Tibial nerve (tissue), 3 donors: Measurements from ENCODE around the gene MEGF8.
"Not testable (repeated sequence)": the region's sequence is repeated elsewhere in the genome, so short reads cannot be mapped to it uniquely, and the experiment has no call there.

Experiments used
- CTCF ChIP-seq, 5 experiments: fragments of 200-600 bp in 3 of 5; fragments of 450-650 bp in 2 of 5; sonication (generic) in 3 of 5; IDR thresholded peaks; one replicate each; pipeline ENCODE4 v1.5.1; 2016 to 2019; ENCODE audit warnings: antibody characterized with exemption in 5 of 5, mild to moderate bottlenecking in 3 of 5, moderate library complexity in 2 of 5
- POLR2A ChIP-seq, 2 donors: fragments of 450-650 bp; IDR thresholded peaks; one replicate each; pipeline ENCODE4 v1.6.1; 2017; ENCODE audit warnings: antibody characterized with exemption in 2 of 2, mild to moderate bottlenecking in 2 of 2, moderate library complexity in 2 of 2

GRCh38 chr19:42331333-42331732, 5.9 kb downstream of the MEGF8 start:
- TF ChIP-seq CTCF, POLR2A (IDR thresholded peaks at IDR 0.05): not testable (repeated sequence)
